Activated T-helper 2 cell treated with anti-CD3 and anti-CD28 coated beads, Interferon-gamma antibody, Interleukin-2, Interleukin-4, amounts not matched to agents 10 μg/mL and 5 μg/mL and 100 μg/mL, durations not matched to agents 14 hours and 24 hours and 36 hours (primary cell): ENCODE results near the gene SLC22A23. TPM values are rescaled to one million over a fixed set of nuclear protein-coding genes. Genes with fewer than 3 reads are reported as not detected.

ENCODE experiments used
- DNase-seq: peaks from one replicate; pipeline ENCODE4 v3.0.0; 2021; ENCODE audit warnings: low spot score
- H3K27ac Mint-ChIP-seq: one replicate; pipeline ENCODE4 v1.8.0; 2021; ENCODE audit warnings: mixed read lengths
- H3K27me3 Mint-ChIP-seq: one replicate; pipeline ENCODE4 v1.8.0; 2021; ENCODE audit warnings: low read depth, mixed read lengths
- H3K36me3 Mint-ChIP-seq: one replicate; pipeline ENCODE4 v1.8.0; 2021; ENCODE audit warnings: low read depth, mixed read lengths
- H3K4me1 Mint-ChIP-seq: one replicate; pipeline ENCODE4 v1.8.0; 2021; ENCODE audit warnings: low read depth, mixed read lengths
- H3K4me3 Mint-ChIP-seq: one replicate; pipeline ENCODE4 v1.8.0; 2021; ENCODE audit warnings: low read depth, mild to moderate bottlenecking, moderate library complexity, mixed read lengths
- H3K9me3 Mint-ChIP-seq: one replicate; pipeline ENCODE4 v1.8.0; 2021; ENCODE audit warnings: mixed read lengths
- intact Hi-C: fragments of 100-400 bp; cut with micrococcal nuclease; formaldehyde crosslinking; loops from one replicate; pipeline ENCODE4 v1.15.1; 2023
- total RNA-seq: library from RNA; stranded (reverse); gene quantifications from 2 replicates; pipeline ENCODE4 v1.2.3, GENCODE V29; 2022

Gene SLC22A23
- total RNA-seq, 1 donor from 2014 or later: 0.07 TPM

- Mint-ChIP-seq H3K27me3 (no peaks in the 10 kb centered on the region), H3K27ac (no peak overlapping the region), H3K9me3 (no peaks in the 10 kb centered on the region), H3K4me1 (no peaks in the 10 kb centered on the region), H3K36me3 (peaks cover 3% of the 10 kb centered on the region), H3K4me3 (no peak overlapping the region)
- no peak for DNase-seq
- intact Hi-C loops: no loop called here
Observed at GRCh38 chr6:3283241-3283640, 173.6 kb downstream of the SLC22A23 start.

- no peak for DNase-seq
- H3K27me3 Mint-ChIP-seq: no peaks in the 10 kb centered on the region
- peaks cover 3% of the 10 kb centered on the region for H3K36me3 Mint-ChIP-seq
- intact Hi-C loops: no loop called here
- H3K4me1 Mint-ChIP-seq: no peaks in the 10 kb centered on the region
- H3K27ac Mint-ChIP-seq: no peak overlapping the region
- no peak overlapping the region for H3K4me3 Mint-ChIP-seq
- H3K9me3 Mint-ChIP-seq: no peaks in the 10 kb centered on the region
Observed at GRCh38 chr6:3282476-3283236, 174.2 kb downstream of the SLC22A23 start.

- H3K9me3 Mint-ChIP-seq: no peaks in the 10 kb centered on the region
- no peaks in the 10 kb centered on the region for H3K4me1 Mint-ChIP-seq
- no peaks in the 10 kb centered on the region for H3K27me3 Mint-ChIP-seq
- no peak overlapping the region for H3K27ac Mint-ChIP-seq
- intact Hi-C loops: no loop called here
- no peak for DNase-seq
- H3K4me3 Mint-ChIP-seq: no peak overlapping the region
- H3K36me3 Mint-ChIP-seq: peaks cover 3% of the 10 kb centered on the region
Observed at GRCh38 chr6:3281631-3282475, 175.0 kb downstream of the SLC22A23 start.

- H3K27me3 Mint-ChIP-seq: no peaks in the 10 kb centered on the region
- intact Hi-C loops: no loop called here
- no peak for DNase-seq
- H3K4me3 Mint-ChIP-seq: no peak overlapping the region
- H3K27ac Mint-ChIP-seq: no peak overlapping the region
- no peaks in the 10 kb centered on the region for H3K9me3 Mint-ChIP-seq
- peaks cover 3% of the 10 kb centered on the region for H3K36me3 Mint-ChIP-seq
- no peaks in the 10 kb centered on the region for H3K4me1 Mint-ChIP-seq
Observed at GRCh38 chr6:3280866-3281465, 175.9 kb downstream of the SLC22A23 start.

- Mint-ChIP-seq H3K4me3 (no peak overlapping the region), H3K4me1 (no peaks in the 10 kb centered on the region), H3K9me3 (no peaks in the 10 kb centered on the region), H3K27me3 (no peaks in the 10 kb centered on the region), H3K36me3 (peaks cover 3% of the 10 kb centered on the region), H3K27ac (no peak overlapping the region)
- DNase-seq: no peak
- intact Hi-C loops: no loop called here
Observed at GRCh38 chr6:3280091-3280490, 176.8 kb downstream of the SLC22A23 start.

- Mint-ChIP-seq H3K4me3 (no peak overlapping the region), H3K4me1 (peaks cover 2% of the 10 kb centered on the region), H3K9me3 (no peaks in the 10 kb centered on the region)
Observed at GRCh38 chr6:3278691-3279090, 178.2 kb downstream of the SLC22A23 start.

GRCh38 chr6:3277851-3278416 is 178.9 kb downstream of the SLC22A23 start:
- Mint-ChIP-seq H3K27ac (no peak overlapping the region), H3K4me1 (peaks cover 2% of the 10 kb centered on the region), H3K27me3 (no peaks in the 10 kb centered on the region), H3K9me3 (no peaks in the 10 kb centered on the region), H3K4me3 (no peak overlapping the region), H3K36me3 (peaks cover 9% of the 10 kb centered on the region)
- DNase-seq: no peak
- intact Hi-C loops: loop anchor here (5.0 kb wide), 1 partner anchor 179 kb away; the partner anchor contains the start of gene SLC22A23

More at GRCh38 chr6:3278691-3279090, 178.2 kb downstream of the SLC22A23 start:
- no peaks in the 10 kb centered on the region for H3K27me3 Mint-ChIP-seq
- H3K36me3 Mint-ChIP-seq: peaks cover 8% of the 10 kb centered on the region
- DNase-seq: no peak
- intact Hi-C loops: loop anchor here (1.0 to 5.0 kb wide), 2 partner anchors 179 to 454 kb away; partner anchors contain the start of gene SLC22A23
- no peak overlapping the region for H3K27ac Mint-ChIP-seq

GRCh38 chr6:3277251-3277650 is 179.6 kb downstream of the SLC22A23 start:
- Mint-ChIP-seq H3K4me3 (no peak overlapping the region), H3K36me3 (peaks cover 9% of the 10 kb centered on the region), H3K27ac (no peak overlapping the region), H3K4me1 (peaks cover 2% of the 10 kb centered on the region), H3K9me3 (no peaks in the 10 kb centered on the region), H3K27me3 (no peaks in the 10 kb centered on the region)
- intact Hi-C loops: loop anchor here (5.0 kb wide), 1 partner anchor 180 kb away; the partner anchor contains the start of gene SLC22A23
- no peak for DNase-seq

- no peak for DNase-seq
- H3K36me3 Mint-ChIP-seq: peaks cover 15% of the 10 kb centered on the region
- H3K4me3 Mint-ChIP-seq: no peak overlapping the region
- no peaks in the 10 kb centered on the region for H3K27me3 Mint-ChIP-seq
- intact Hi-C loops: loop anchor here (5.0 kb wide), 1 partner anchor 181 kb away; the partner anchor contains the start of gene SLC22A23
- H3K9me3 Mint-ChIP-seq: no peaks in the 10 kb centered on the region
- H3K27ac Mint-ChIP-seq: no peak overlapping the region
- peaks cover 2% of the 10 kb centered on the region for H3K4me1 Mint-ChIP-seq
Observed at GRCh38 chr6:3276174-3277167, 180.4 kb downstream of the SLC22A23 start.

GRCh38 chr6:3273707-3274521 is 182.9 kb downstream of the SLC22A23 start:
- no peak overlapping the region for H3K27ac Mint-ChIP-seq
- no peaks in the 10 kb centered on the region for H3K27me3 Mint-ChIP-seq
- no peak for DNase-seq
- no peak overlapping the region for H3K4me3 Mint-ChIP-seq
- H3K36me3 Mint-ChIP-seq: peaks cover 34% of the 10 kb centered on the region
- H3K4me1 Mint-ChIP-seq: peaks cover 4% of the 10 kb centered on the region
- no peaks in the 10 kb centered on the region for H3K9me3 Mint-ChIP-seq
- intact Hi-C loops: no loop called here

GRCh38 chr6:3272911-3273547 is 183.8 kb downstream of the SLC22A23 start:
- no peak overlapping the region for H3K27ac Mint-ChIP-seq
- peaks cover 4% of the 10 kb centered on the region for H3K4me1 Mint-ChIP-seq
- intact Hi-C loops: no loop called here
- no peak overlapping the region for H3K4me3 Mint-ChIP-seq
- DNase-seq: no peak
- H3K9me3 Mint-ChIP-seq: no peaks in the 10 kb centered on the region
- no peaks in the 10 kb centered on the region for H3K27me3 Mint-ChIP-seq
- H3K36me3 Mint-ChIP-seq: peaks cover 42% of the 10 kb centered on the region
